ENCODE measurements around the gene ATP2B2. TPM values are rescaled to one million over a fixed set of nuclear protein-coding genes. Genes with fewer than 3 reads are reported as not detected.

ATP2B2 gene
- total and polyA plus RNA-seq, 9 of the 15 experiments (the other 6 are each of a cell fraction or from before 2014, with no cell fraction given) = 0.06 TPM; not detected in 8

DNA sequence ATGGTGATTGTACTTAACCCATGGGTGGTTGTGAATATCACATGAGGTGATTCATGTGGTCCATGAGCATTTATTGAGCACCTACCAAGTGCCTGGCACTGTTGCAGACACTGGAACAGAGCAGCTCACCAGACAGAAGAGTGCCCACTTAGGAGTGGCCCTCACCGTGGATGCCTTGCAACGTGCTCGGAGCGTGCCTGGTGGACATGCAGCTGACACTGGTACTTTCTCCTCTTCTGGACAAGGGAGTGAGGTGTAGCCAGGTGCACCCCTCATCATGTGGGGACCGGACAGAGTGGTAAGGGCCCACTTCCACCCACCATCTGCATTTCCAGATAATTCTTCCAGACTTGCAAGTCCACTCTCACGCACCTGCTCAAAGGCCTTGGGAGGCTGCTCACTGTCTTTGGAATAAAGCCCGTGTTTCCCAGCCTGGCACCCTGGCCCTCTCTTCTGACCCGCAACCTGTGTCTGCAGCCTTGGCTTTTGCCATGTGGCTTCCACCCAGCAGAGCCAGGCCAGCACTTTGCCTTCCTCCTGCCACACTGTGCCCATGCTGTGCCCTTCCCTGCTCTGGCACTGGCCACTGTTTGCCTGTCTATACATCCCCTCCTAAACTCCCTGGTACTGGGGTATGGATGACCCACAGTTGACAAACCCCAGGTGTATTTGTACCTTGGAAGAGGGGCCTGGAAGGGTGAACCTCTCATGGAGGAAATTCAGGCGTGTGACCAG lies 93.6 kb downstream of the ATP2B2 start (continued):
- TF ChIP-seq, protein P1, sequence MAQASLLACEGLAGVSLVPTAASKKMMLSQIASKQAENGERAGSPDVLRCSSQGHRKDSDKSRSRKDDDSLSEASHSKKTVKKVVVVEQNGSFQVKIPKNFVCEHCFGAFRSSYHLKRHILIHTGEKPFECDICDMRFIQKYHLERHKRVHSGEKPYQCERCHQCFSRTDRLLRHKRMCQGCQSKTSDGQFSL (CRISPR knock-in tag; IDR thresholded peaks at IDR 0.05) = no peak
- TF ChIP-seq, protein P1 (tag; IDR thresholded peaks at IDR 0.05) = no peak
- TF ChIP-seq FOXA1 (IDR thresholded peaks at IDR 0.05; ENCODE audit: borderline replicate concordance) (no peak), ZNF217 (CRISPR knock-in tag; IDR thresholded peaks at IDR 0.05) (no peak), IRF9 (tag; IDR thresholded peaks at IDR 0.05) (no peak), ZNF512 (tag; IDR thresholded peaks at IDR 0.05) (no peak)
- TF ChIP-seq, protein P2, sequence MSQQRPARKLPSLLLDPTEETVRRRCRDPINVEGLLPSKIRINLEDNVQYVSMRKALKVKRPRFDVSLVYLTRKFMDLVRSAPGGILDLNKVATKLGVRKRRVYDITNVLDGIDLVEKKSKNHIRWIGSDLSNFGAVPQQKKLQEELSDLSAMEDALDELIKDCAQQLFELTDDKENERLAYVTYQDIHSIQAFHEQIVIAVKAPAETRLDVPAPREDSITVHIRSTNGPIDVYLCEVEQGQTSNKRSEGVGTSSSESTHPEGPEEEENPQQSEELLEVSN (IDR thresholded peaks at IDR 0.05; ENCODE audit: borderline replicate concordance in 1 of 2, extremely low read depth in 1 of 2, insufficient read depth in 1 of 2, insufficient read length in 1 of 2, low read depth in 1 of 2, low read length in 1 of 2, poor library complexity in 1 of 2, severe bottlenecking in 1 of 2) = no peak
